Fibroblast of pulmonary artery (primary cell): ENCODE measurements around the gene ERP44.
A peak's percentile ranks its signal among the peaks of the same experiment; 100 is the strongest.
"Not testable (repeated sequence)": the region's sequence is repeated elsewhere in the genome, so short reads cannot be mapped to it uniquely, and the experiment has no call there.

ENCODE experiments used
- DNase-seq: peaks from one replicate; pipeline ENCODE4 v3.0.0-alpha.2; 2010; ENCODE audit warnings: low read depth
- H3K4me3 ChIP-seq: replicated peaks from 2 replicates; pipeline ENCODE4 v1.5.1; 2011; ENCODE audit warnings: low read depth, mild to moderate bottlenecking, control low read depth, low read length, moderate library complexity
- CTCF ChIP-seq: IDR thresholded peaks from 2 replicates; pipeline ENCODE4 v1.5.1; 2011; ENCODE audit warnings: mild to moderate bottlenecking, control low read depth, low read length, inconsistent platforms; ENCODE audit errors: missing control alignments

ERP44 gene

DNA sequence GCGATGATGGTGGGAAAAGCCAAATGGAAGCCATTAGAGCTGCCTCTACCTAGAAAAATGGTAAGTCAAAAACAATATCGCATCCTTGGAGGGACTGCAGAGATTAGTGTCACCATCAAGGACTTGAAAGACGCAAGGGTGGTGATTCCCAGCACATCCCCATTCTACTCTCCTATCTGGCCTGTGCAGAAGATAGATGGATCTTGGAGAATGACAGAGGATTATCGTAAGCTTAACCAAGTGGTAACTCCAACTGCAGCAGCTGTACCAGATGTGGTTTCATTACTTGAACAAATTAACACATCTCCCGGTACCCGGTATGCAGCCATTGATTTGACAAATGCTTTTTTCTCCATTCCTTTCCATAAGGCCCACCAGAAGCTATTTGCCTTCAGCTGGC lies 23.8 kb downstream of the ERP44 start:
- DNase-seq: no peak
- H3K4me3 ChIP-seq: no peak overlapping the region
- no peak for TF ChIP-seq CTCF

GRCh38 chr9:100074093-100074492 lies 24.7 kb downstream of the ERP44 start:
- peak; percentile 34 for DNase-seq
- no peak for TF ChIP-seq CTCF
- no peak overlapping the region for H3K4me3 ChIP-seq

DNA sequence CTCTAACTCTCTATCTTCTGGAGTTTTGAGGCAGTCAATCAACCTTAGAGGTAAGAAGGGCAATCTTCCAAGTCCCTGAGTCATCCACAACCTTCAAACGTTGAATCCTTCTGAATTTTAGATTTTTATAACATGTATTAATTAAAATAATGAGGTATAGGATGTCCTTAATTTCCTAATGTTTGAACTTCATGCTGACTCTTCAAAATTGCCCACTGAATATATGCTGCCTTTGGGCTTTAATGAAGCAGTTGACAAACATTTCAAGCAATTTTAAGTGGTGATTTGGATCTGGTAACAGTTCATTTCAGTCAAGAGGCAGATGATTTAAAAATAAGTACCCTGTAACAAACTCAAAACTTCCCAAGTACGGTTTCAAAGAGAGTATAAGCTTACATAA lies 26.0 kb downstream of the ERP44 start:
- TF ChIP-seq CTCF: no peak
- H3K4me3 ChIP-seq: no peak overlapping the region
- DNase-seq: no peak

- H3K4me3 ChIP-seq: no peak overlapping the region
- no peak for DNase-seq
- no peak for TF ChIP-seq CTCF
These were observed 27.5 kb downstream of the ERP44 start for GRCh38 chr9:100071271-100071670.

- no peak for DNase-seq
- TF ChIP-seq CTCF: no peak
- no peak overlapping the region for H3K4me3 ChIP-seq
These were observed 28.4 kb downstream of the ERP44 start for GRCh38 chr9:100070104-100071041.

DNA sequence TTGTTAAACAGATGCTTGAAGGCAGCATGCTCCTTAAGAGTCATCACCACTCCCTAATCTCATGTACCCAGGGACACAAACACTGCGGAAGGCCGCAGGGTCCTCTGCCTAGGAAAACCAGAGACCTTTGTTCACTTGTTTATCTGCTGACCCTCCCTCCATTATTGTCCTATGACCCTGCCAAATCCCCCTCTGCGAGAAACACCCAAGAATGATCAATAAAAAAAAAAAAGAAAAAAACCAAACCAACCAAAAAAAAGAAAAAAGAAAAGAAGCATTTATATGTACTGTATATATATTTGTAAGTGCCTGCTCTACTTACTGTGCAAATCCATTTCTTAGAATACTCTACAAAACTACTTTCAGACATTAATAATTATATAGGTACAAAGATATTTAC lies 29.7 kb downstream of the ERP44 start:
- not testable (repeated sequence) for DNase-seq, H3K4me3 ChIP-seq

GRCh38 chr9:100067990-100068389 lies 30.8 kb downstream of the ERP44 start:
- not testable (repeated sequence) for DNase-seq, H3K4me3 ChIP-seq

DNA sequence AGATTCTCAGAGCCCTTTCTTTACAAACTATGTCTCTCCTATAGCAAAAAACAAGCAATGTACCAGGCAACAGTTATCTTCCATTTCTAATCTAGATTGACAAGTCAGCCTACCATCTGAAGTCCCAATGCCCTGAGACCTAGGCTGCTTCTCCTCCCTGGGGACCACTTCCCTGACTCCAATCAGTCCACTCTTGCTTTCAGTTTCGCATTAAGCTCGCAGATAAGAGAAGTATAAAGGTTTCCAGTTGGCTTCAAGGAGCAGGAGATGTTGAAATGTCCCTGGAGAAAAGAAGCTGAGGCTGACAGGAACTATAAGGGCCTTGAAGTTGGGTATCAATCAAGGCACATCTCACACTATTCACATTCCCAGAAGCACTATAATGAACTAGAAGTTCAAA lies 32.3 kb downstream of the ERP44 start:
- peak overlapping the region; percentile 6 for H3K4me3 ChIP-seq
- peak; percentile 67 for DNase-seq
- no peak for TF ChIP-seq CTCF
